H1 (cell line): ENCODE data around the gene RGS6. TPM values are rescaled to one million over a fixed set of nuclear protein-coding genes. Genes with fewer than 3 reads are reported as not detected.

ENCODE experiments used
- CTCF ChIA-PET: fragments of 300-600 bp; sonication (Branson Sonifier 250); formaldehyde crosslinking; loops from one replicate; lab custom pipeline; 2021; ENCODE audit not compliant: partially characterized antibody; lab: Charles Lee
- POLR2A ChIA-PET: fragments of 300-600 bp; sonication (Branson Sonifier 250); formaldehyde crosslinking; loops from one replicate; lab custom pipeline; 2021; ENCODE audit warnings: inconsistent platforms; ENCODE audit not compliant: partially characterized antibody; lab: Charles Lee
- DNase-seq, 2 experiments: peaks; one replicate each; pipeline versions ENCODE4 v3.0.0 to v3.0.0-alpha.2; 2010 to 2022; ENCODE audit warnings: low spot score in 2 of 2, low read depth in 1 of 2, mixed read lengths in 1 of 2
- FAIRE-seq: peaks from 2 replicates; lab custom pipeline; 2011; peaks lifted over from hg19 to GRCh38; lab: Jason Lieb, UNC
- H2AFZ ChIP-seq: 2 replicates; pipeline ENCODE4 v1.8.1; 2012; ENCODE audit warnings: low read length, inconsistent platforms
- H2AK5ac ChIP-seq: 2 replicates; pipeline ENCODE4 v1.6.1; 2013; ENCODE audit warnings: low read depth, low read length
- H2BK120ac ChIP-seq: replicated peaks from 2 replicates; pipeline ENCODE3; 2013; ENCODE audit warnings: low read depth, low read length, inconsistent platforms
- H2BK12ac ChIP-seq: 2 replicates; pipeline ENCODE4 v1.6.1; 2013; ENCODE audit warnings: low read depth, low read length
- H2BK15ac ChIP-seq: 2 replicates; pipeline ENCODE4 v1.6.1; 2013; ENCODE audit warnings: low read length
- H2BK20ac ChIP-seq: 2 replicates; pipeline ENCODE4 v1.6.1; 2013; ENCODE audit warnings: low read length
- H2BK5ac ChIP-seq: 2 replicates; pipeline ENCODE4 v1.6.1; 2013; ENCODE audit warnings: low read depth, low read length
- H3K14ac ChIP-seq: 2 replicates; pipeline ENCODE4 v1.6.1; 2013; ENCODE audit warnings: inconsistent platforms; ENCODE audit not compliant: insufficient read length
- H3K18ac ChIP-seq: 2 replicates; pipeline ENCODE4 v1.6.1; 2013; ENCODE audit warnings: low read length; ENCODE audit errors: extremely low read depth
- H3K23ac ChIP-seq: 2 replicates; pipeline ENCODE4 v1.6.1; 2013; ENCODE audit warnings: inconsistent platforms; ENCODE audit not compliant: insufficient read length
- H3K23me2 ChIP-seq: 2 replicates; pipeline ENCODE4 v1.6.1; 2013; ENCODE audit warnings: low read depth, low read length
- H3K27ac ChIP-seq: 2 replicates; pipeline ENCODE4 v1.6.1; 2011; ENCODE audit warnings: low read depth, low read length, inconsistent platforms
- H3K27me3 ChIP-seq, 4 experiments: replicated peaks in 1 of 4; 1 replicate in 1 of 4; 2 replicates in 3 of 4; pipeline versions ENCODE4 v1.6.1 to v1.8.1; 2011 to 2013; ENCODE audit warnings: low read length in 3 of 4, mild to moderate bottlenecking in 3 of 4, inconsistent platforms in 2 of 4, mixed read lengths in 2 of 4, moderate library complexity in 1 of 4; ENCODE audit not compliant: control insufficient read depth in 3 of 4, insufficient read depth in 3 of 4; ENCODE audit errors: extremely low read depth in 1 of 4
- H3K36me3 ChIP-seq, 4 experiments: 2 replicates each; pipeline versions ENCODE4 v1.6.1 to v1.8.1; 2011 to 2013; ENCODE audit warnings: mild to moderate bottlenecking in 4 of 4, low read length in 3 of 4, moderate library complexity in 2 of 4, control low read depth in 1 of 4, inconsistent platforms in 1 of 4; ENCODE audit not compliant: insufficient read depth in 4 of 4, control insufficient read depth in 2 of 4
- H3K4ac ChIP-seq: replicated peaks from 2 replicates; pipeline ENCODE3; 2013; ENCODE audit warnings: low read length, low read depth, mixed read lengths, inconsistent platforms; ENCODE audit not compliant: insufficient read length
- H3K4me1 ChIP-seq, 4 experiments: replicated peaks in 1 of 4; 1 replicate in 1 of 4; 2 replicates in 3 of 4; pipeline versions ENCODE4 v1.6.1 to v1.8.1; 2011 to 2013; ENCODE audit warnings: low read length in 3 of 4, inconsistent platforms in 2 of 4, mixed read lengths in 1 of 4; ENCODE audit not compliant: insufficient read depth in 4 of 4, control insufficient read depth in 3 of 4
- H3K4me2 ChIP-seq, 2 experiments: 2 replicates each; pipeline versions ENCODE4 v1.6.1 to v1.8.1; 2011 to 2013; ENCODE audit warnings: low read depth in 2 of 2, low read length in 2 of 2, control low read depth in 1 of 2, inconsistent platforms in 1 of 2, mild to moderate bottlenecking in 1 of 2; ENCODE audit not compliant: insufficient read depth in 1 of 2
- H3K4me3 ChIP-seq, 4 experiments: fragments of 200-600, 300-600 bp in 1 of 4; sonication (generic), shearing (Covaris generic), sonication (Bioruptor Twin) in 1 of 4; 2 replicates each; pipeline versions ENCODE4 v1.5.1 to v1.8.1; 2011 to 2016; ENCODE audit warnings: low read length in 4 of 4, low read depth in 3 of 4, control low read depth in 2 of 4, inconsistent platforms in 2 of 4, mild to moderate bottlenecking in 2 of 4, mixed read lengths in 1 of 4, moderate library complexity in 1 of 4; ENCODE audit not compliant: insufficient read depth in 2 of 4; ENCODE audit errors: extremely low read depth in 1 of 4
- H3K56ac ChIP-seq: replicated peaks from 2 replicates; pipeline ENCODE3; 2013; ENCODE audit warnings: low read depth, mild to moderate bottlenecking, mixed read lengths, low read length, inconsistent platforms; ENCODE audit not compliant: insufficient read length
- H3K79me1 ChIP-seq: 2 replicates; pipeline ENCODE4 v1.6.1; 2013; ENCODE audit warnings: low read depth, low read length, control low read depth
- H3K79me2 ChIP-seq, 2 experiments: 2 replicates each; pipeline versions ENCODE4 v1.6.1 to v1.8.1; 2012 to 2013; ENCODE audit warnings: low read length in 2 of 2, mild to moderate bottlenecking in 2 of 2, inconsistent platforms in 1 of 2; ENCODE audit not compliant: insufficient read depth in 2 of 2, control insufficient read depth in 1 of 2
- H3K9ac ChIP-seq, 4 experiments: replicated peaks in 1 of 4; 1 replicate in 1 of 4; 2 replicates in 3 of 4; pipeline versions ENCODE4 v1.6.1 to v1.8.1; 2011 to 2013; ENCODE audit warnings: low read depth in 3 of 4, low read length in 3 of 4, control low read depth in 2 of 4, mild to moderate bottlenecking in 2 of 4, moderate library complexity in 2 of 4, inconsistent platforms in 1 of 4; ENCODE audit errors: extremely low read depth in 1 of 4
- H3K9me3 ChIP-seq, 2 experiments: 2 replicates each; pipeline versions ENCODE4 v1.6.1 to v1.8.1; 2012 to 2013; ENCODE audit warnings: mild to moderate bottlenecking in 2 of 2, moderate library complexity in 2 of 2, control low read depth in 1 of 2, inconsistent platforms in 1 of 2, low read depth in 1 of 2, low read length in 1 of 2, mixed read lengths in 1 of 2; ENCODE audit not compliant: insufficient read depth in 2 of 2
- H4K20me1 ChIP-seq, 2 experiments: replicated peaks in 1 of 2; 2 replicates each; pipeline versions ENCODE3 to v1.8.1; 2011 to 2013; ENCODE audit warnings: inconsistent platforms in 2 of 2, low read length in 2 of 2, mild to moderate bottlenecking in 1 of 2; ENCODE audit not compliant: insufficient read depth in 2 of 2, control insufficient read depth in 1 of 2
- H4K5ac ChIP-seq: 2 replicates; pipeline ENCODE4 v1.6.1; 2013; ENCODE audit warnings: low read length, low read depth, mixed read lengths, inconsistent platforms; ENCODE audit not compliant: insufficient read length
- H4K8ac ChIP-seq: 2 replicates; pipeline ENCODE4 v1.8.0; 2013; ENCODE audit warnings: mild to moderate bottlenecking, moderate library complexity, low read length, inconsistent platforms; ENCODE audit not compliant: insufficient read depth; ENCODE audit errors: extremely low read depth
- H4K91ac ChIP-seq: replicated peaks from 2 replicates; pipeline ENCODE3; 2013; ENCODE audit warnings: low read length, mixed read lengths, inconsistent platforms; ENCODE audit not compliant: insufficient read length
- BCL11A ChIP-seq, 2 experiments: IDR thresholded peaks; one replicate each; pipeline ENCODE4 v1.6.1; 2011; ENCODE audit warnings: low read depth in 2 of 2, low read length in 2 of 2, mild to moderate bottlenecking in 2 of 2
- HDAC2 ChIP-seq, 2 experiments: fragments of 300-600 bp in 1 of 2; sonication (generic) in 1 of 2; IDR thresholded peaks; 2 replicates each; pipeline ENCODE4 v1.6.1; 2011 to 2012; ENCODE audit warnings: low read depth in 2 of 2, low read length in 2 of 2, mild to moderate bottlenecking in 2 of 2, moderate library complexity in 2 of 2, borderline replicate concordance in 1 of 2, inconsistent platforms in 1 of 2
- JUN ChIP-seq: IDR thresholded peaks from 2 replicates; pipeline ENCODE4 v1.6.1; 2011; ENCODE audit warnings: low read depth, mild to moderate bottlenecking, improper control_type of control experiment, low read length
- JUND ChIP-seq: IDR thresholded peaks from 2 replicates; pipeline ENCODE4 v1.6.1; 2011; ENCODE audit warnings: mild to moderate bottlenecking, improper control_type of control experiment, low read length
- MAFK ChIP-seq: IDR thresholded peaks from 2 replicates; pipeline ENCODE4 v1.6.1; 2012; ENCODE audit warnings: low read depth, mild to moderate bottlenecking, improper control_type of control experiment, low read length
- PHF8 ChIP-seq: fragments of 200-600 bp; sonication (generic); conservative IDR thresholded peaks from 2 replicates; pipeline ENCODE4 v1.7.1; 2012; ENCODE audit warnings: low read depth, mild to moderate bottlenecking, inconsistent platforms, low read length, moderate library complexity
- SAP30 ChIP-seq: fragments of 300-600 bp; sonication (generic); IDR thresholded peaks from 2 replicates; pipeline ENCODE4 v1.7.1; 2012; ENCODE audit warnings: low read length, moderate library complexity, mild to moderate bottlenecking, inconsistent platforms; ENCODE audit not compliant: insufficient read depth, insufficient replicate concordance
- SIX5 ChIP-seq: IDR thresholded peaks from 2 replicates; pipeline ENCODE4 v1.6.1; 2011; ENCODE audit warnings: mild to moderate bottlenecking, low read depth, low read length
- TAF7 ChIP-seq: optimal IDR thresholded peaks from 2 replicates; pipeline ENCODE3; 2011; ENCODE audit warnings: low read depth, mild to moderate bottlenecking, inconsistent platforms, low read length, moderate library complexity, borderline replicate concordance
- whole genome bisulfite sequencing, 2 experiments: shearing (Covaris generic) in 1 of 2; methylation state at CpG; one replicate each; pipeline versions ENCODE4 v1.1.6 to v1.1.7; 2013 to 2015; ENCODE audit warnings: low lambda C conversion rate in 2 of 2, mixed read lengths in 2 of 2, inconsistent platforms in 1 of 2, low coverage in 1 of 2, missing lambda C conversion rate in 1 of 2; ENCODE audit not compliant: insufficient replicate concordance in 2 of 2, insufficient coverage in 1 of 2, insufficient read length in 1 of 2; ENCODE audit errors: extremely low coverage in 1 of 2, missing lambda C conversion rate in 1 of 2; 5-methylcytosine and 5-hydroxymethylcytosine counted together
- polyA plus RNA-seq, 7 experiments: library from polyadenylated mRNA; depleted of rRNA in 3 of 7; stranded (reverse) in 5 of 7; unstranded in 2 of 7; fragments of >200 nt in 5 of 7; fragments of 200-250 nt in 2 of 7; gene quantifications; 1 replicate in 5 of 7; 2 replicates in 1 of 7; 4 replicates in 1 of 7; pipeline versions ENCODE4 v1.2.1 to v1.2.3, GENCODE V29; 2011 to 2013; ENCODE audit warnings: missing spikeins in 2 of 7, mixed read lengths in 2 of 7
- total RNA-seq: library from RNA; stranded (reverse); fragmentation: NEBNext Ultra II Directional; extraction: Animal tissue kit (Norgen Biotek cat#: 25700); gene quantifications from 2 replicates; pipeline ENCODE4 v1.2.1, GENCODE V29; 2021
- TF ChIP-seq, protein P1 (sequence below): IDR thresholded peaks from 2 replicates; pipeline ENCODE4 v1.6.1; 2012; ENCODE audit warnings: inconsistent platforms

Gene RGS6
- total and polyA plus RNA-seq, 2 of the 8 experiments (the other 6 are each of a cell fraction or from before 2014, with no cell fraction given) = 0.26 to 1.1 TPM

- no peak overlapping the region for H3K9ac ChIP-seq
- no peaks in the 10 kb centered on the region for H3K79me2 ChIP-seq
- no peaks in the 10 kb centered on the region for H4K20me1 ChIP-seq
- FAIRE-seq (no peak), DNase-seq (no peak)
- H3K9me3 ChIP-seq = no peaks in the 10 kb centered on the region
- H3K79me1 ChIP-seq = no peaks in the 10 kb centered on the region
- no peaks in the 10 kb centered on the region for H3K36me3 ChIP-seq
- ChIA-PET POLR2A (no interaction called here), CTCF (interaction anchor here (1.2 kb wide), 1 partner anchor 23 kb away, joined by 4 read pairs; no protein-coding TSS in a partner anchor)
- WGBS, 2 experiments = 80% methylated on average over 2 of the region's 2 CpGs; no CpG with 5 or more reads in 1 of the 2 experiments
- H3K27me3 ChIP-seq = no peaks in the 10 kb centered on the region; a peak in 1 of 7 replicates
- H2AK5ac ChIP-seq = no peak overlapping the region
- no peak overlapping the region for H4K91ac ChIP-seq
- H3K56ac ChIP-seq = no peak overlapping the region
- H3K23me2 ChIP-seq = no peaks in the 10 kb centered on the region; the same call in 1 of the 2 replicates
- no peak overlapping the region for H2AFZ ChIP-seq
- H2BK20ac ChIP-seq = no peak overlapping the region
- no peak overlapping the region for H3K27ac ChIP-seq
- no peak overlapping the region for H3K14ac ChIP-seq
- TF ChIP-seq JUN (no peak), HDAC2 (IDR thresholded peaks at IDR 0.05; ENCODE audit: borderline replicate concordance in 1 of 2, low read depth in 2 of 2, low read length in 2 of 2) (no peak), SAP30 (no peak), MAFK (no peak), PHF8 (no peak), TAF7 (no peak), BCL11A (IDR thresholded peaks at IDR 0.05; ENCODE audit: low read depth in 2 of 2, low read length in 2 of 2) (no peak), SIX5 (no peak), JUND (no peak)
- TF ChIP-seq, protein P1, sequence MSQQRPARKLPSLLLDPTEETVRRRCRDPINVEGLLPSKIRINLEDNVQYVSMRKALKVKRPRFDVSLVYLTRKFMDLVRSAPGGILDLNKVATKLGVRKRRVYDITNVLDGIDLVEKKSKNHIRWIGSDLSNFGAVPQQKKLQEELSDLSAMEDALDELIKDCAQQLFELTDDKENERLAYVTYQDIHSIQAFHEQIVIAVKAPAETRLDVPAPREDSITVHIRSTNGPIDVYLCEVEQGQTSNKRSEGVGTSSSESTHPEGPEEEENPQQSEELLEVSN = no peak
- H4K8ac ChIP-seq = no peak overlapping the region
- H2BK12ac ChIP-seq = no peak overlapping the region
- no peak overlapping the region for H3K23ac ChIP-seq
- H2BK15ac ChIP-seq = no peak overlapping the region
- no peak overlapping the region for H4K5ac ChIP-seq
- H3K18ac ChIP-seq = no peak overlapping the region
- H3K4me3 ChIP-seq = no peak overlapping the region
- H3K4me1 ChIP-seq = no peaks in the 10 kb centered on the region
- H3K4me2 ChIP-seq = no peak overlapping the region
- H3K4ac ChIP-seq = no peak overlapping the region
- H2BK5ac ChIP-seq = no peak overlapping the region
- H2BK120ac ChIP-seq = no peak overlapping the region
Observed at GRCh38 chr14:72443256-72443655, 511.0 kb downstream of the RGS6 start.
